ENCODE measurements around the gene PRTG.

DNA sequence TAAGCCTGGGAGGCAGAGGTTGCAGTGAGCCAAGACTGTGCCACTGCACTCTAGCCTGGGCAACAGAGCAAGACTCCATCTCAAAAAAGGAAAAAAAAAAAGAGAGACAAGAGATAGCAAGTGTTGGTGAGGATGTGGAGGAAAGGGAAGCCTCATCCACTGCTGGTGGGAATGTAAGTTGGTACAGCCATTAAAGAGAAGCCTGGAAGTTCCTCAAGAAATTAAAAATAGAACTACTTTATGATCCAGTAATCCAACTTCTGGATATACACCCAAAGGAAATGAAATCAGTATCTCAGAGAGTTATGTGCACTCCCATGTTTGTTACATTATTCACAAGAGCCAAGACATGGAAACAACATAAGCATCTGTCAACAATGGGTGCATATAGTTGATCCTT, 169.7 kb downstream of the PRTG start:
- TF ChIP-seq, protein P1, sequence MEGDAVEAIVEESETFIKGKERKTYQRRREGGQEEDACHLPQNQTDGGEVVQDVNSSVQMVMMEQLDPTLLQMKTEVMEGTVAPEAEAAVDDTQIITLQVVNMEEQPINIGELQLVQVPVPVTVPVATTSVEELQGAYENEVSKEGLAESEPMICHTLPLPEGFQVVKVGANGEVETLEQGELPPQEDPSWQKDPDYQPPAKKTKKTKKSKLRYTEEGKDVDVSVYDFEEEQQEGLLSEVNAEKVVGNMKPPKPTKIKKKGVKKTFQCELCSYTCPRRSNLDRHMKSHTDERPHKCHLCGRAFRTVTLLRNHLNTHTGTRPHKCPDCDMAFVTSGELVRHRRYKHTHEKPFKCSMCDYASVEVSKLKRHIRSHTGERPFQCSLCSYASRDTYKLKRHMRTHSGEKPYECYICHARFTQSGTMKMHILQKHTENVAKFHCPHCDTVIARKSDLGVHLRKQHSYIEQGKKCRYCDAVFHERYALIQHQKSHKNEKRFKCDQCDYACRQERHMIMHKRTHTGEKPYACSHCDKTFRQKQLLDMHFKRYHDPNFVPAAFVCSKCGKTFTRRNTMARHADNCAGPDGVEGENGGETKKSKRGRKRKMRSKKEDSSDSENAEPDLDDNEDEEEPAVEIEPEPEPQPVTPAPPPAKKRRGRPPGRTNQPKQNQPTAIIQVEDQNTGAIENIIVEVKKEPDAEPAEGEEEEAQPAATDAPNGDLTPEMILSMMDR (IDR thresholded peaks at IDR 0.05): no peak
- TF ChIP-seq POLR2A (IDR thresholded peaks at IDR 0.05): no peak

Measured in adrenal gland (tissue), 5 donors.